ENCODE measurements around the gene YDJC.
"Not testable (repeated sequence)": the region's sequence is repeated elsewhere in the genome, so short reads cannot be mapped to it uniquely, and the experiment has no call there.

Gene YDJC

GRCh38 chr22:21602579-21602978, 27.2 kb downstream of the YDJC start:
- WGBS (ENCODE audit: extremely low coverage, insufficient coverage, insufficient read length) = no CpG with 5 or more reads among the region's 6 CpGs
- Histone ChIP-seq H3K9me3 (ENCODE audit: insufficient read depth, low read depth, low read length) (no peaks in the 10 kb centered on the region), H3K18ac (ENCODE audit: low read length) (no peak overlapping the region), H3K27ac (ENCODE audit: low read depth, low read length) (no peak overlapping the region), H3K4me1 (ENCODE audit: control insufficient read depth in 1 of 2, insufficient read depth in 2 of 2, low read length in 2 of 2) (peaks cover 0 to 6% of the 10 kb centered on the region in 2 experiments), H2BK120ac (ENCODE audit: insufficient read depth, low read length, poor library complexity) (no peak overlapping the region), H3K14ac (ENCODE audit: low read length) (no peak overlapping the region), H2BK12ac (ENCODE audit: low read length) (no peak overlapping the region), H3K36me3 (ENCODE audit: control insufficient read depth in 1 of 2, insufficient read depth in 2 of 2, low read length in 2 of 2) (peaks cover 12 to 18% of the 10 kb centered on the region in 2 experiments), H3K4me2 (ENCODE audit: low read length) (no peak overlapping the region), H3K79me1 (ENCODE audit: low read length) (no peaks in the 10 kb centered on the region), H3K9ac (ENCODE audit: low read length) (peak overlapping the region; percentile 35), H4K8ac (ENCODE audit: low read depth, low read length) (no peak overlapping the region), H4K12ac (ENCODE audit: low read depth, low read length) (no peak overlapping the region), H2AFZ (ENCODE audit: insufficient read depth, low read length, poor library complexity) (no peak overlapping the region), H3K4ac (ENCODE audit: low read depth, low read length) (peak overlapping the region; percentile 8), H4K91ac (ENCODE audit: low read depth, low read length) (no peak overlapping the region), H2BK5ac (ENCODE audit: low read depth, low read length, poor library complexity) (no peak overlapping the region), H3K27me3 (ENCODE audit: insufficient read depth, low read length) (no peaks in the 10 kb centered on the region), H3K79me2 (ENCODE audit: control insufficient read depth, insufficient read depth, low read length, poor library complexity) (peaks cover 5% of the 10 kb centered on the region), H2AK5ac (ENCODE audit: low read length) (no peak overlapping the region), H3K23ac (ENCODE audit: low read length) (no peak overlapping the region), H3K4me3 (ENCODE audit: low read depth, low read length) (no peak overlapping the region)
- DNase-seq = no peak

GRCh38 chr22:21599053-21599893, 30.5 kb downstream of the YDJC start:
- Histone ChIP-seq H4K12ac (ENCODE audit: low read depth, low read length) (no peak overlapping the region), H3K4me1 (ENCODE audit: control insufficient read depth in 1 of 2, insufficient read depth in 2 of 2, low read length in 2 of 2) (no peaks in the 10 kb centered on the region), H3K4me2 (ENCODE audit: low read length) (no peak overlapping the region), H2AK5ac (ENCODE audit: low read length) (no peak overlapping the region), H3K23ac (ENCODE audit: low read length) (no peak overlapping the region), H4K8ac (ENCODE audit: low read depth, low read length) (no peak overlapping the region), H3K18ac (ENCODE audit: low read length) (no peak overlapping the region), H3K79me2 (ENCODE audit: control insufficient read depth, insufficient read depth, low read length, poor library complexity) (peaks cover 5% of the 10 kb centered on the region), H3K27me3 (ENCODE audit: insufficient read depth, low read length) (no peaks in the 10 kb centered on the region), H3K27ac (ENCODE audit: low read depth, low read length) (no peak overlapping the region), H3K36me3 (ENCODE audit: control insufficient read depth in 1 of 2, insufficient read depth in 2 of 2, low read length in 2 of 2) (peaks cover 28 to 32% of the 10 kb centered on the region in 2 experiments), H3K9ac (ENCODE audit: low read length) (no peak overlapping the region), H2BK12ac (ENCODE audit: low read length) (no peak overlapping the region), H3K4me3 (ENCODE audit: low read depth, low read length) (no peak overlapping the region), H3K4ac (ENCODE audit: low read depth, low read length) (peak overlapping the region; percentile 76), H3K9me3 (ENCODE audit: insufficient read depth, low read depth, low read length) (no peaks in the 10 kb centered on the region), H2AFZ (ENCODE audit: insufficient read depth, low read length, poor library complexity) (no peak overlapping the region), H3K14ac (ENCODE audit: low read length) (no peak overlapping the region), H2BK120ac (ENCODE audit: insufficient read depth, low read length, poor library complexity) (no peak overlapping the region), H4K91ac (ENCODE audit: low read depth, low read length) (no peak overlapping the region), H3K79me1 (ENCODE audit: low read length) (no peaks in the 10 kb centered on the region), H2BK5ac (ENCODE audit: low read depth, low read length, poor library complexity) (no peak overlapping the region)
- DNase-seq = no peak
- no CpG with 5 or more reads among the region's 6 CpGs for WGBS (ENCODE audit: extremely low coverage, insufficient coverage, insufficient read length)

- no peak overlapping the region for H2BK120ac ChIP-seq (ENCODE audit: insufficient read depth, low read length, poor library complexity)
- WGBS (ENCODE audit: extremely low coverage, insufficient coverage, insufficient read length) = no CpG with 5 or more reads among the region's 3 CpGs
- H3K79me2 ChIP-seq (ENCODE audit: control insufficient read depth, insufficient read depth, low read length, poor library complexity) = peaks cover 5% of the 10 kb centered on the region
- H3K18ac ChIP-seq (ENCODE audit: low read length) = no peak overlapping the region
- no peak overlapping the region for H3K14ac ChIP-seq (ENCODE audit: low read length)
- no peak overlapping the region for H3K23ac ChIP-seq (ENCODE audit: low read length)
- no peaks in the 10 kb centered on the region for H3K79me1 ChIP-seq (ENCODE audit: low read length)
- H3K4me2 ChIP-seq (ENCODE audit: low read length) = no peak overlapping the region
- peaks cover 33 to 41% of the 10 kb centered on the region in 2 experiments for H3K36me3 ChIP-seq (ENCODE audit: control insufficient read depth in 1 of 2, insufficient read depth in 2 of 2, low read length in 2 of 2)
- no peak overlapping the region for H4K8ac ChIP-seq (ENCODE audit: low read depth, low read length)
- no peak overlapping the region for H3K4me3 ChIP-seq (ENCODE audit: low read depth, low read length)
- no peak overlapping the region for H4K12ac ChIP-seq (ENCODE audit: low read depth, low read length)
- H3K27ac ChIP-seq (ENCODE audit: low read depth, low read length) = no peak overlapping the region
- H3K4ac ChIP-seq (ENCODE audit: low read depth, low read length) = no peak overlapping the region
- H2AK5ac ChIP-seq (ENCODE audit: low read length) = no peak overlapping the region
- H2AFZ ChIP-seq (ENCODE audit: insufficient read depth, low read length, poor library complexity) = no peak overlapping the region
- no peak overlapping the region for H3K9ac ChIP-seq (ENCODE audit: low read length)
- H3K27me3 ChIP-seq (ENCODE audit: insufficient read depth, low read length) = no peaks in the 10 kb centered on the region
- no peak overlapping the region for H2BK5ac ChIP-seq (ENCODE audit: low read depth, low read length, poor library complexity)
- H4K91ac ChIP-seq (ENCODE audit: low read depth, low read length) = no peak overlapping the region
- H3K4me1 ChIP-seq (ENCODE audit: control insufficient read depth in 1 of 2, insufficient read depth in 2 of 2, low read length in 2 of 2) = no peaks in the 10 kb centered on the region
- no peak for DNase-seq
- H3K9me3 ChIP-seq (ENCODE audit: insufficient read depth, low read depth, low read length) = peaks cover 1% of the 10 kb centered on the region
- no peak overlapping the region for H2BK12ac ChIP-seq (ENCODE audit: low read length)
These were observed 31.5 kb downstream of the YDJC start for GRCh38 chr22:21598302-21598701.

- not testable (repeated sequence) for H2AK5ac ChIP-seq (ENCODE audit: low read length); H3K79me1 ChIP-seq (ENCODE audit: low read length); H3K79me2 ChIP-seq (ENCODE audit: control insufficient read depth, insufficient read depth, low read length, poor library complexity); H2BK12ac ChIP-seq (ENCODE audit: low read length); H3K4me3 ChIP-seq (ENCODE audit: low read depth, low read length); H2BK5ac ChIP-seq (ENCODE audit: low read depth, low read length, poor library complexity); H2AFZ ChIP-seq (ENCODE audit: insufficient read depth, low read length, poor library complexity); H3K23ac ChIP-seq (ENCODE audit: low read length); H4K8ac ChIP-seq (ENCODE audit: low read depth, low read length); H3K18ac ChIP-seq (ENCODE audit: low read length); H3K14ac ChIP-seq (ENCODE audit: low read length); H3K9ac ChIP-seq (ENCODE audit: low read length); H3K4me1 ChIP-seq (ENCODE audit: control insufficient read depth in 1 of 2, insufficient read depth in 2 of 2, low read length in 2 of 2); H3K27ac ChIP-seq (ENCODE audit: low read depth, low read length); H2BK120ac ChIP-seq (ENCODE audit: insufficient read depth, low read length, poor library complexity); H3K4me2 ChIP-seq (ENCODE audit: low read length); H4K91ac ChIP-seq (ENCODE audit: low read depth, low read length); H4K12ac ChIP-seq (ENCODE audit: low read depth, low read length); DNase-seq; H3K9me3 ChIP-seq (ENCODE audit: insufficient read depth, low read depth, low read length); H3K27me3 ChIP-seq (ENCODE audit: insufficient read depth, low read length)
- no CpG with 5 or more reads among the region's 13 CpGs for WGBS (ENCODE audit: extremely low coverage, insufficient coverage, insufficient read length)
- peak overlapping the region; percentile 51 for H3K4ac ChIP-seq (ENCODE audit: low read depth, low read length)
- peaks cover 39 to 43% of the 10 kb centered on the region in 2 experiments for H3K36me3 ChIP-seq (ENCODE audit: control insufficient read depth in 1 of 2, insufficient read depth in 2 of 2, low read length in 2 of 2)
These were observed 33.3 kb downstream of the YDJC start for GRCh38 chr22:21596356-21597135.
